GM18951 (cell line): ENCODE measurements around the gene WWOX.

ENCODE experiments used
- POLR2A ChIP-seq: IDR thresholded peaks from 4 replicates; pipeline ENCODE4 v1.6.1; 2011; ENCODE audit warnings: mild to moderate bottlenecking; ENCODE audit not compliant: insufficient read length, insufficient read depth; ENCODE audit errors: extremely low read depth
- in situ Hi-C: fragments of 300-500 bp; cut with MboI; formaldehyde crosslinking; loops from one replicate; pipeline ENCODE4 v1.12.0; 2022; ENCODE audit warnings: low sequenced_read_pairs, mixed read lengths, inconsistent platforms; ENCODE audit not compliant: unreplicated experiment

The WWOX gene

GRCh38 chr16:78290395-78290794, 190.9 kb downstream of the WWOX start:
- in situ Hi-C loops, result no loop called here
- no peak for TF ChIP-seq POLR2A

GRCh38 chr16:78290872-78291591, 191.6 kb downstream of the WWOX start:
- in situ Hi-C loops, result no loop called here
- TF ChIP-seq POLR2A, result no peak

GRCh38 chr16:78291604-78292003, 192.2 kb downstream of the WWOX start:
- TF ChIP-seq POLR2A, result no peak

DNA sequence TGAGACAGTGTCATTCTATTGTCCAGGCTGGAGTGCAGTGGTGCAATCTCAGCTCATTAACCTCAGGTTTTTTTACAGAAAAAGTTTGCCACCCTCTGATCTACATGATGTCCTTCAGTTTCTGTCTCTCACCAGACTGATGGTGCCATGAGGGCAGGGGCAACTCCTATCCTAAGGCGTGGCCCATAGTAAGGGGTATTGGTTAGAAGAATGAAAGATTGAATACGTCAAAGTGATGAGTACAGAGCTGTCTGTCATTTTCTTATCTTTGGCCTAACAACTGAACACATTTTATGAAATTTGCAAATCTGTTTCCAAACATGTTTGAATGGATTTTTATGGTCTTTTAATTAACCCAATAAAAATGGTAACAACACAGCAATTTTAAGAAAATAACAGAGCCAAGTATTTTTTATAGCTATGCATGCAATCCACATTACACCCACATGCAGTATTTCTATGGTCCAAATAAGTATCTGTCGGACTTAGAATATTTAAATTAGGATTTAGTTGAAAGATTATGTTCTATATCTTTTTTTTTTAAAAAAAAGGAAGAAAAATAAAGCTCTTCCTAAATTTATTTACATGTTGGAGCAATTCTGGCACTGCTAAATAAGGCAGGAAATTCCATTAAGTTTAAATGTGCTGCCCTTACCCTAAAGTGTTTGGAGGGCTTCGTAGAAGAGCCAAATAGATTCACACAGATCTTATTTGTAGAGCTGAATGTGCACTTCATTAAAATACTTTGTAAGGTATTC, 192.8 kb downstream of the WWOX start:
- TF ChIP-seq POLR2A, result no peak
- in situ Hi-C loops, result no loop called here

More at GRCh38 chr16:78291604-78292003, 192.2 kb downstream of the WWOX start:
- in situ Hi-C loops, result no loop called here

GRCh38 chr16:78292844-78293380, 193.5 kb downstream of the WWOX start:
- TF ChIP-seq POLR2A, result no peak
- in situ Hi-C loops, result no loop called here

- no peak for TF ChIP-seq POLR2A
- in situ Hi-C loops, result no loop called here
These were observed 195.2 kb downstream of the WWOX start for GRCh38 chr16:78294538-78295225.

- TF ChIP-seq POLR2A, result no peak
- in situ Hi-C loops, result no loop called here
These were observed 197.7 kb downstream of the WWOX start for GRCh38 chr16:78297066-78297666.

DNA sequence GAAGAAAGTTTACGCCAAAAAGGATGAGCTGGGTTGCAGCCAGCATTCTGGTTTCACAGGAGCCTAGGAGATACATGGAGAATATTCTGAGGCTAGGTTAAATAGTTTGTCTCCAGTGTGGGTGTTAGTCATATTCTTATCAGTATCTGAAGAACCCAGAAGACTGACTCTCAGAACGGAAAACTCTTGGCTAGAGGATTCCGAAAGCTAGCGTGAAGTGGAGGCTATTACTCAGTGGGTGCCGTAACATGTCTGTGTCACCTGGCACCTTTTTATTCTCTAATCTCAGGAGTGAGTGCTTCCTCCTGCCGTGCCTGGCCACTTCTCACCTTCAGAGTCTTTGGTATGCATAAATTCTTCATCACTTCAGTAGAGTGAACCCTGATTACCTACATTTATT, 199.5 kb downstream of the WWOX start:
- in situ Hi-C loops, result no loop called here

GRCh38 chr16:78300469-78300868, 201.0 kb downstream of the WWOX start:
- TF ChIP-seq POLR2A, result no peak
- in situ Hi-C loops, result no loop called here

More for the DNA sequence above, 199.5 kb downstream of the WWOX start:
- TF ChIP-seq POLR2A, result no peak

DNA sequence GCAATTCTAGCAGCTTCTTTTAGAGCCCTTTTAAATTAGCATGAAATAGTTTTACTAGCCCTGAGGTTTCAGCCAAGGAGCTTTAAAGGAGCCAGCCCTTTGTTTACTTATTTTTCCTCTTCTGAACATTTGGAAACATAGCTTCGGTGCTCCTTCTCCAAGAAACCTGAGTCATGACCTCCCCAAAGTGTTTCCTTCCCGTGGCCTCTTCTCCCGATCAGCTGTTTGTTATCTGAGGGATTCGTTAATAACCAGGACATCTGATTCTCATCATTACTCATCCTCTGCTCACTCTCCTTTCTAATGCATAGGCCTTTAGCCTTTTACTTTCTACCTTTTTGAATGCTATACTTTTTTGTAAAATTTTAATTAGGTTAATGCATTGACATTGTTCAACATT, 204.5 kb downstream of the WWOX start:
- in situ Hi-C loops, result no loop called here

GRCh38 chr16:78306361-78306760, 206.9 kb downstream of the WWOX start:
- in situ Hi-C loops, result no loop called here
- TF ChIP-seq POLR2A, result no peak

More for the DNA sequence above, 204.5 kb downstream of the WWOX start:
- no peak for TF ChIP-seq POLR2A

- in situ Hi-C loops, result no loop called here
- no peak for TF ChIP-seq POLR2A
These were observed 208.5 kb downstream of the WWOX start for GRCh38 chr16:78307824-78308528.
